Globus pallidus (tissue), 1 donor: ENCODE data around the gene CA10.

Source experiments
- DNase-seq: peaks from one replicate; pipeline ENCODE4 v3.0.0-alpha.2; 2015; ENCODE audit warnings: low spot score

The CA10 gene

GRCh38 chr17:51818777-51819176 is 339.7 kb downstream of the CA10 start:
- DNase-seq: no peak

DNA sequence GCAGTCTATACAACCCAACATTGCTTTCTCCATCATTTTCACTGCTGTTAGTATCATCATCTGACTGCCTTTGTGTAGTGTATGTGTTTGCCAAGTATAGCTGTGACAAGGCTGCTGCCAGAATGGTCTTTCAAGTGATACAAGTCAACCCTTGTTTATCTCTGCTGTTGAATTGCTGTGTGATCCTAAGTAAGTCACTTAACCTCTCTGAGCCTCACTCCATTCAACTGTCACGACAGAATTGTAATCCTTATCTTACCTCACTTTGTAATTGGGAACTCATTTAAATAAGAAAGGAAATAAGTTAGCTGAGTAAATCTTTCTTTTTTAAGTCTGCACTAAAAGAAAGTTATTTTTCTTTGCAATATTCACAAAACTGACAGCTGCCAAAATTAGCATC is 340.6 kb downstream of the CA10 start:
- DNase-seq: no peak

DNA sequence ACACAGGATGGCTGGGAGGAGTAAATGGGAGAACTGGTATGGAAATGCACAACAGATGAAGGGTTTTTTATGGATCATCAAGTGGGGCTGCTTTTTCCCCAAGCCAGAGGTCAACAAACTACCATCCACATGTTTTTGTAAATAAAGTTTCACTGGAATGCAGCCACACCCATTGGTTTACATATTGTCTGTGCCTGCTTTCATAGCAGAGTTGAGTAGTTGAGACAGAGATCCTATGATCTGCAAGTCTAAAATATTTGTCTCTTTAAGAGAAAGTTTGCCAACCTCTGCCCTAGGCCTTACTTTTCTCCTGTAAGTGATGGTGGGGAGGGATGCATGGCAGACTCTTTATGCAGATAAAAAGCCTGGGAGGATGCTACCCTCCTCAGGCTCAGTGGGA is 341.4 kb downstream of the CA10 start:
- no peak for DNase-seq

- DNase-seq: no peak
Observed at GRCh38 chr17:51815097-51815496, 343.4 kb downstream of the CA10 start.

GRCh38 chr17:51814521-51814920 is 344.0 kb downstream of the CA10 start:
- no peak for DNase-seq

GRCh38 chr17:51813784-51814174 is 344.7 kb downstream of the CA10 start:
- no peak for DNase-seq

- no peak for DNase-seq
Observed at GRCh38 chr17:51813140-51813783, 345.3 kb downstream of the CA10 start.

DNA sequence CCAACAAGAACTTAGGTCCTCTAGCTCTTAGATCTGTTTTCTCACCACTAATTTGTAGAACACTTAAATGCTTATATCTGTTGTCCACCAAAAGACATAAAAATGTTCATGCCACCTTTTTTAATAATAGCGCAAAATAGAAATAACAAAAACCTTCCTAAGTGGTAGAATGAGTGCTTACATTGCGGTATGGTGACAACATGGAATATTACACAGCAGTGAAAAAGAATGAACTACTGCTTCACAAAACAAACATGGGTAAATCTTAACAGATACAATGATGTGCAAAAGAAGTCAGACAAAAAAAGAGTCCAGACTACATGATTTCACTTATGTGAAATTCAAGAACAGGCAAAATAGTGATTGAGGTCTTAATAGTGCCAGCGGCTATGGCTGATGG is 351.1 kb downstream of the CA10 start:
- no peak for DNase-seq

- DNase-seq: no peak
Observed at GRCh38 chr17:51805765-51806164, 352.7 kb downstream of the CA10 start.

- no peak for DNase-seq
Observed at GRCh38 chr17:51805185-51805584, 353.3 kb downstream of the CA10 start.

- no peak for DNase-seq
Observed at GRCh38 chr17:51803161-51803560, 355.4 kb downstream of the CA10 start.

GRCh38 chr17:51802544-51802943 is 356.0 kb downstream of the CA10 start:
- DNase-seq: no peak

DNA sequence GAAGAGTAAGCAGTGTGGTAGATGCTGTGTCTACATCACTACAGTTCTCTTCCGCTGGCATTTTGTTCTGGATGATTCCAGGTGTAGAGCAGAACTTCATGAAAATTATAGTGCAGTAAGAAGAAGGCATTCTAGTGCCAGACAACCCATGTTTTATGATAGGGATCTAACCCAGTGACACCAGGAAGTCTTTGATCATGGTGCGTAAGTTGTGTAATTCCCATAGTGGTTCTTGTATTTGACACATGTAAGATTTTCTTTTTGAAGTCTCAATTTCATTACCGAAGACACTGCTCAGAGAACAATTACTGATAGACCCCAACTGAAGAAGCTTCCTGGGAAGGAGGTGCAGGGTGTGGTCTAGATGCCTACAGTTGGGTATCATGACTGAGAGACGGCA is 356.9 kb downstream of the CA10 start:
- no peak for DNase-seq

DNA sequence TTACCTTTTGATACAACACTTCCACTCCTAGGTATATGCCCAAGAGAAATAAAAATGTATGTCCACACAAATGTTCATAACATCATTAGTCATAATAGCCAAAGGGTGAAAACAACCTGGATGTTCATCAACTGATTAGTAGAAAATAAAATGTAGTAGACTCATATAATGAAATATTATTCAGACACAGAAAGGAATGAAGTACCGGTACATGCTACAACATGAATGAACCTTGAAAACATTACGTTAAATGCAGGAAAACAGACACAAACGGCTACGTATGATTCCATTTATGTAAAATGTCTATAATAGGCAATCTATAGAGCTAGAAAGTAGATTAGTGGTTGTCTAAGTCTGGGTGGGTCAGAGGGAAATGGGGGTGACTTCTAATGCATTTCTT is 358.5 kb downstream of the CA10 start:
- no peak for DNase-seq

- DNase-seq: no peak
Observed at GRCh38 chr17:51799240-51799639, 359.3 kb downstream of the CA10 start.

GRCh38 chr17:51797150-51797549 is 361.4 kb downstream of the CA10 start:
- no peak for DNase-seq

GRCh38 chr17:51796026-51796425 is 362.5 kb downstream of the CA10 start:
- DNase-seq: no peak

DNA sequence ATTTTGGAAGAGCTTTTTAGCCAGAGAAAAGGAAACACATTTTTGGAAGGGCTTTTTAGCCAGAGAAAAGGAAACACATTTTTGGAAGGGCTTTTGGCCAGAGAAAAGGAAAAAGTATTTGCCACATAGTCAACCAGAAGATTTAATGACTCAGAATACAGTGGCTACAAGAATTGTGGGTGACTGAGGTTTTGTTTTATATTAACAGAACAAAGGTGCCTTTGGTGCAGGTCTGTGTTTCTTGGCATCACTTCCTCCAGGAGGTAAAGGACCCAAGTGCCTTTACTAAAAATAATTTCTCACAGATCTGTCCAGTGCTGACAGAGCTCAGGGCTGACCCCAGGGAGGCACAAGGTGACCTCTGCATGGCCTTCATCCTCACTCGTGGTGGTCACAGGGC is 363.1 kb downstream of the CA10 start:
- no peak for DNase-seq

DNA sequence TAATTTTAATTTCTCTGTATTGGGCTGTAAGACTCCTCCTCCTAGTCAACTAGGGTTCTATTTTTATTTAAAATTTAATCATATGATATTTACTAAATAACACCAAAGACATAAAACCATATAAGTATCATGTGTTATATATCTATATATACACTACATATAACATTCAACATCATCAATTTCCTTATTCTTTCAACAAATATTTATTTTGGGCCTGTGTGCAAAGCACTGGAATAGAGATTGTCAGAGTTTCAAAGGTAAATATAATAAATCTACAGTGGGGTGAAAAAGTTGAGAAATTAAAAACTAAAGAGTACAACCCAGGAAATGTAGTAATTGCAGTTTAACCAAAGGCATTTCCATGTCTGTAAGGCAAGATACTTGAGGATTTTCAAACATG is 364.0 kb downstream of the CA10 start:
- DNase-seq: no peak

DNA sequence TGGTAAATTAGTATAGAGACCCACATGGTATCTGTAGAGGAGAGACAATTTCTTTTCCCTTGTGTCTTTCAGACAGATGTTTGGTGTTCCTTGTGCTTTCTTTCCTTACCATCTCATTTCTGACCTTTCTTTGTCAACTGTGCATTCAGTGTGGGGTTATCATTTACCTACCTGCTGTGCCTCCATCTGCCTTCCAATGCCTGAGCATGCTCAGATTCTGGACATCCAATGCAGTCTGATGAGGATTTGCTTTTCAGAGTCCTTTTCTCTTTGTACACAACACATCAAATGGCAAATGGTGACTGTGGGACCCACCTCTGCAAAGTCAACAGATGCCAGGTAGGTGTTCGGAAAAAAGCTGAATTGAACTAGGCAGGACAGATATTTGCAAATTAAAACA is 364.8 kb downstream of the CA10 start:
- no peak for DNase-seq

DNA sequence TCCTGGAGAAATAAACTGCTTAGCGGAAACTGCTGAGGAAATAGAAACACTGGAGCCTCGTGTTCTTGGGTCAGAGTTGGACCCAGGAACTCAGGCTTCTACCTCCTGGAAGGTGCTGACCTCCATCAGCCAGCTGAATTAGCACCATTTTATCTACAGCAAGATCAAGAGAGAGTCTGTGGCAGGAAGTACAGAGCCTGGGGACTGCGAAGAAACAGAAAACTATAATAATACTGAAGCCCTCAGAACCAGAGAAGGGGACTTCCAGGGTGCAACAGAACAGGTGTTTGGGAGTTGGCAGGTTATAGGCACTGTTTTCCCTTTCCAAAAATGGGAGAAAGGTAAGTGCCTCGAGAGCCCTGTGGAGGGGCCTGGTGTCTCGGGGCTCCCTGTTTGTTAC is 379.7 kb downstream of the CA10 start:
- DNase-seq: no peak

DNA sequence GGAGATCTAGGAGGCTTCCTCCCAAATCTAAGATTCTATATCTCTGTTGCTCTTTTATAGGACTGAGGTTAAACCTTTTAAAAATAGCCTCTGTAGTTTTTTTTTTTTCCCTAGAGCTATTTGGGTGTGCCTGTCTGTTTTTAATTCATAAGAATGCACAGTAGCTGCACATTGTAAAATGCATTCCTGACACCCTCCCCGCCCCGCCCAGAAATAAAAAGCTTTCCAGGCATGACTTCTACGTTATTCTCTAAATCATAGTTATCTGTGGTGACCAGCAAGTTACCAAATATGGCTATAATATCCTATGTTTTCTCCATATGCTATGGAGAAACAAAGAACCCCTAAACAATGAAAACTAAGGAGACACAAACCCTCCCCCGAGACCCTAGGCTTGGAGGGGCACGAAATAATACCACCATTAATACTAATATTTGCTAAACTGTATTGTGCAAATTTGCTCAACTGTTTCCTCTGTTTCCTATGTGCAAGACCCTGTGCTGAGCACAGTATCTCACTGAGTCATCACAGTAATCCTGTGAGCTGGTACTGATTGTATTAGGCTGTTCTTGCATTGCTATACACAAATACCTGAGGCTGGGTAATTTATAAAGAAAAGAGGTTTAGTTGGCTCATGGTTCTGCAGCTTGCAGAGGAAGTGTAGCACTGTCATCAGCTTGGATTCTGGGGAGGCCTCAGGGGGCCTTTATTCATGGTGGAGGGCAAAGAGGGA is 388.3 kb downstream of the CA10 start:
- no peak for DNase-seq

- no peak for DNase-seq
Observed at GRCh38 chr17:51769231-51769630, 389.3 kb downstream of the CA10 start.

GRCh38 chr17:51768706-51769105 is 389.8 kb downstream of the CA10 start:
- DNase-seq: no peak
